Mucosa of gallbladder (tissue), 1 donor: Measurements from ENCODE around the gene FGG. TPM values are rescaled to one million over a fixed set of nuclear protein-coding genes. Genes with fewer than 3 reads are reported as not detected.

ENCODE experiments used
- DNase-seq: peaks from one replicate; pipeline ENCODE4 v3.0.0-alpha.2; 2020; ENCODE audit warnings: low spot score
- total RNA-seq: library from RNA; stranded (reverse); gene quantifications from one replicate; pipeline ENCODE4 v1.2.1, GENCODE V29; 2021
- donor health status: DM: no; HTN: no; CAD: no.

Gene FGG
- 15.0 TPM for total RNA-seq

DNA sequence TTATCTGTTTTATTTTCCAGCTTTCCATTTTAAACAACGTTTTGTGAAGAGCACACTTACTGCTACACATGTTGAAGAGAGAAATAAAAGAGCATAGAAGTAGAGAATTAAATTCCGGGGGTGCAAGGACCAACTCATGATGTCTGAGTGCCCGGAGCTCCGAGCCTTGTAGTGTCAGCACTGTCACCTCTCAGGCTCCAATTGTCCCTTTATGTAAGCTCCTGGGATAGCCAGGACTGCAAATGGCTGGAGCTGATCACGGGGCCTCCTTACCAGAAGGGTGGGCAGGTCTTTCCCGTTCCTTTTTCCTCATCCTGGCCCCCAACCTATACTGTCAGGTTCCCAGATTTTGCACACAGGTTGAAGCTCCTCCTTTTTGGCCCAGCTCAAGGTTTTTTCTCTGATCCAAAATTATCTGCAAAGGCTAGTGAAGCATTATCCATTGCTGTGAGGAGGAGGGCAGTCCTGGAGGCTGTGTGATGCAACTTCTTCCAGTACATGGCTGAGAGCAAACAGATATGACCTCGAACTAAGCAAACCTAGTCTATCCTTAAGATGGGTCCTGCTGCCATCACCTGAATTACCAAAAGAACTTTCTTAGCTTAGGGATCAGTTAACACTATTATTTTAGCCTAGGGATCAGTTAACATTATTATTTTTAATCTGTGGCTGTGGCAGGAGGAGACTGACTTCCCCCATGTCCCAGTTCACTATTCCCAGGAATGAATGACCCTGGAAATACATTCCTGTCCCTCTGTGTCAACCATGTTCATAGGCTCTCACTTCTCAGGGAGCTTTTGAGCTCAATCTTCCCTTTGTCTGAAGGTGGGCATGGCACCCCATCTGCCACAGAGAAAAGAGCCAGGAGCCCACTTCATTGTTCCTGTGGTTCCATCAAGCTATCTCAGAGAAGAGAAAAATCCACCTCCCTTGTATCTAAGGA is at the start of gene FGG:
TSS of gene FGG (minus strand) at position 185 of the 943 bp plus-strand sequence. CDS start at position 138, 47 bp downstream.
- DNase-seq: no peak

GRCh38 chr4:154660052-154660451 is 47.6 kb upstream of the FGG start:
- DNase-seq: no peak

- no peak for DNase-seq
Measured at GRCh38 chr4:154658680-154659405, 46.4 kb upstream of the FGG start.

GRCh38 chr4:154643493-154643892 is 31.0 kb upstream of the FGG start:
- DNase-seq: no peak

- DNase-seq: no peak
Measured at GRCh38 chr4:154642373-154643009, 30.0 kb upstream of the FGG start.

GRCh38 chr4:154640999-154641398 is 28.5 kb upstream of the FGG start:
- no peak for DNase-seq

DNA sequence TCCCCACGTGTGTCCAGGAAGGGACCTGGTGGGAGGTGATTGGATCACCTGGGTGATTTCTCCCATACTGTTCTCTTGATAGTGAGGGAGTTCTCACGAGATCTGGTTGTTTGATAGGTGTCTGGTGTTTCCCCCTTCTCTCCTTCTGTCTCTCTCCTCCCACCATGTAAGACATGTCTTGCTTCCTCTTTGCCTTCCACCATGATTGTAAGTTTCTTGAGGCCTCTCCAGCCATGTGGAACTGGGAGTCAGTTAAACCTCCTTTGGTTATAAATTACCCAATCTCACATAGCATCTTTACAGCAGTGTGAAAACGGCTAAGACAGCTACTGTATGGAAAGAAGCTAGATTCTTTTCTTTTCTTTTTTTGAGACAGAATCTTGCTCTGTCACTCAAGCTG is 21.6 kb upstream of the FGG start:
- DNase-seq: no peak

DNA sequence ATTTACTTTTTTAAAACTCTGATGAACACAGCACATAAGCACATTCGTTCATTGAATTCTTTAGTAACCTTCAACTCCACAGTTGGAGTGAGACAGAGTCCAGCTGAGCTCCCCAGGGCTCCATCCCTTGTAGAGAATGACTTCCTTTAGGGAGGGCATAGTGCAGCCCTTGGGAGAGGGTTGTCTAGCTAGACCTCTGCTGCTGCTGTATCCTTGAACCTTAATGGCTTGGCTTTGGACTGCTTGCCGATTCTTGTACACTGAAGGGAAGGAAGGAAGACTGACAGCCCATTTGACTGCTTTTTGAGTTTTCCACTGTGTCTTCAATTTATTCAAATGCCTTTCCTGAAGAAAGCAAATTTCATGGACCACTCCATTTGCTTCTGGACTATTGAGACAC is 19.4 kb upstream of the FGG start:
- DNase-seq: no peak

GRCh38 chr4:154630324-154630723 is 17.9 kb upstream of the FGG start:
- no peak for DNase-seq

- DNase-seq: peak; percentile 56
Measured at GRCh38 chr4:154626793-154627484, 14.5 kb upstream of the FGG start.

DNA sequence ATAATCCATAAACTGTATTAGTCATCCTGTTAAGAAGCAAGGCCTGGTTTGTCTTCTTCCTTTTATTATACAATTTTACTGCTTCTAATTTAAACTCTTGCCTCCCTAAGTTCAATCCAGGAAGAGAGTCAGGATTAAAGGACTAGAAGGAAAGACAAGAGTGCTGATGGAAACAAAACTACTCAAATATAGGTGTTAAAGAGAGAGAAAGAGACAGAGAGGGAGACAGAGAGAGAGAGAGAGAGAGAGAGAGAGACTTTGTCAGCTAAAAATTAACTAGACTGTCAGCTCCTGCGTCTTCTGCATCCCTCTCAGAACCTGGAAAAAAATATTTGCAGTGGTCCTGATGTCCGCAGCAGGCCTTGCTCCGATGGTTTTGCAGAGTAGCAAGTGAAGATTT is 13.5 kb upstream of the FGG start:
- DNase-seq: no peak

GRCh38 chr4:154623995-154624394 is 11.5 kb upstream of the FGG start:
- no peak for DNase-seq

- no peak for DNase-seq
Measured at GRCh38 chr4:154623436-154623835, 11.0 kb upstream of the FGG start.

DNA sequence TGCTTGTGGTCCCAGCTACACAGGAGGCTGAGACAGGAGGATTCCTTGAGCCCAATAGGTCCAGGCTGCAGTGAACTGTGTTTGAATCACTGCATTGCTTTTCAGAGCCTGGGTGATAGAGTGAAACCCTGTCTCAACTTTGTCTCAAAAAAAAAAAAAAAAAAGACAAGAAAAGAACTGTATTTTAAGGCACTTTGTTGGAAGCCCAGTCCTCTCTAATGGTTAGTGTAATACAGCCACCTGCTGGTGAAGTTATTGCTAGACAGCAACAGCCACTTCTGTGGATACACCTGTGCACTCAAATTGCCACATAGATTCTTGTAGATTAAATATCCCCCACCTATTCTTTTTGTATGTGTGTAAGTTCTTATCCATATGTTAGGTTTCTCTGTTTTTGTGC is 10.1 kb upstream of the FGG start:
- peak; percentile 31 for DNase-seq

DNA sequence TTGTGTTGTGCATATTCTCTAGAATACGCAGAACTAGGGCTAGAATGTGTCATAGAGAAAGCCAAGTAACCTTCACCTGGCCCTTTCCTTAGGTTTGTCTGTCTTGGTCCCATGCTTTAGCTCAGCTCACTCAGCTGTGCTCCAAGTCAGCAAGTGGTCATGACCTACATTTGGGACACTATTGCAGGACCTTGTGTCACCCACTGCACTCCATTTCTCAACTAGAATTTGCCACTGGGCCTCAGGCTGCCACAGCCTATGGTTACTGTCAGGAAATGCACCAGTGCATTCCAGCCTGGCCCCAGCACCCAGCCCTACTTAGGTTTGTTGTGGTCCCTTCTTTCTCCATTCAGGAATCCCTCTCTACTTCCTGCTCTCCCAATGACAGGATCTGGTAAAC is 7.7 kb upstream of the FGG start:
- DNase-seq: no peak

- peak; percentile 65 for DNase-seq
Measured at GRCh38 chr4:154618708-154619315, 6.4 kb upstream of the FGG start.

GRCh38 chr4:154617820-154618317 is 5.4 kb upstream of the FGG start:
- DNase-seq: no peak

GRCh38 chr4:154616731-154617130 is 4.3 kb upstream of the FGG start:
- DNase-seq: no peak

GRCh38 chr4:154616287-154616686 is 3.8 kb upstream of the FGG start:
- no peak for DNase-seq

GRCh38 chr4:154615211-154615610 is 2.8 kb upstream of the FGG start:
- no peak for DNase-seq

- DNase-seq: no peak
Measured at GRCh38 chr4:154614306-154614705, 1.9 kb upstream of the FGG start.
